Measurements from ENCODE around the gene TEAD4.
A peak's percentile ranks its signal among the peaks of the same experiment; 100 is the strongest.

TEAD4 gene

DNA sequence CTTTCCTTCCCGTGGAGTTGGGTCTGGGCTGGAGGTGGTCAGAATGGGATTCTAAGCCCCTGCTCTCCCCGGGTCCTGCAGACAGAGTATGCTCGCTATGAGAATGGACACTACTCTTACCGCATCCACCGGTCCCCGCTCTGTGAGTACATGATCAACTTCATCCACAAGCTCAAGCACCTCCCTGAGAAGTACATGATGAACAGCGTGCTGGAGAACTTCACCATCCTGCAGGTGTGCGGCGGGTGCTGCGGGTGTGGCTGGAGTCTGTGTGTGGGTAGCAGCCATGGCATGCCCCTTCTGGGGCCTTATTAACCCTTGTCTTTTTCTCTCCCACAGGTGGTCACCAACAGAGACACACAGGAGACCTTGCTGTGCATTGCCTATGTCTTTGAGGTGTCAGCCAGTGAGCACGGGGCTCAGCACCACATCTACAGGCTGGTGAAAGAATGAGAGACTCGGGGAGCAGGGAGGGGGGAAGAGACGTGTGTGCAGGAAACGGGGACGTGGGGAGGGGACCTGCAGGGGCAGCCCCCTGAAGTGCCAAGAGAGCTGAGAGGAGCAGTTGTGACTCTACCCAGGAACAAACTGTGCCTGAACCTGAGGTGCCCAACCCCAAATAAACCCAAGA lies 80.9 kb downstream of the TEAD4 start:
- Histone ChIP-seq H3K4me3 (no peak overlapping the region), H3K27ac (no peak overlapping the region), H3K9ac (no peak overlapping the region), H3K9me3 (replicated peaks in 1 of 11) (no peaks in the 10 kb centered on the region), H3K27me3 (no peaks in the 10 kb centered on the region), H3K36me3 (peaks cover 9 to 38% (median 24%) of the 10 kb centered on the region in 11 experiments), H4K20me1 (peaks cover 0 to 70% (median 58%) of the 10 kb centered on the region in 11 experiments; a peak in 18 of 22 replicates), H3K4me2 (peak overlapping the region in 8 of 11 experiments; percentile 48 to 90 (median 73); a peak in 16 of 22 replicates), H3K4me1 (peaks cover 18 to 100% (median 97%) of the 10 kb centered on the region in 10 experiments)
- no peak for TF ChIP-seq Cebpa-rat (IDR thresholded peaks at IDR 0.05)

DNA sequence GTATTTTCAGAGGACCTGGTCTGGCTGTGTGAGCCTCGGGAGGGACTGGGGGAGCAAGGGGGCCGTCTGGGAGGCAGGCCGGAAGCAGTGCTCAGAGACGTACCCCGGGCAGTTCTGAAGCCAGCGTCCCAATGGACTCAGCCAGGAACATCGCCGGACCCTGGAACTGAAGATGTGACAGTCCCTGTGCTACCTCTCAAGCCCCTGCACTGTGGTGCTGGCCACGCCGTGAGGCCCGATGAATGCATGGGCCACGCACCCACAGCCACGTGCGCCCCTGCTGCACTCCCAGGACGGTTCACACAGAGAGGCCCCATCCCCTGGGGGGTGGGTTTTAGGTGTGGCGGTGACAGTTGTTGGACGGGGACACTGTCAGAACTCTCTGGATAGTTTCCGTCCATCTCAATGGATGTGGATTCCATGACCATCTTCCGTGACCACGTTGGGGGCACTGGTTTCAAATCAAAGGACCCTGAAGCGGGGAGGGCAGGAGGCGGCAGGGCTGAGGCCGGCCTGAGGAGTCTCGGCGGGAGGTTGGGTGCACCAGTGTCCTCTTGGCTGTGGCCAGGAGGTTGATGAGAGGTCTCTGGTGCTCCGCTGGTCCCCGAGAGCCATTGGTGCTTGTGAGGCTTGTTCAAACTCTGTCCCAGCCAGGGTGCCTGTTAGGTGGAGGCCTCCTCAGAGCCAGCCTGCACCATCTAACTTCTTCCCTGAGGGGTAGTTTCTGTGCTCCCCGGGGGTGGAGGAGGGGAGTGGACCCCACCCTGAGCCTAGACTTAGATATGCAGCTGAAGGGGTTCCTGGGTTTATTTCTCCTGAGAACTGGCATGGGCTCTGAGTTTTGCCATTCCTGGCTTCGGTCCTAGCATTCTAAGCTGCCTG lies 81.7 kb downstream of the TEAD4 start:
- H3K27me3 ChIP-seq, result no peaks in the 10 kb centered on the region
- H3K4me3 ChIP-seq, result no peak overlapping the region
- peaks cover 9 to 34% (median 24%) of the 10 kb centered on the region in 11 experiments for H3K36me3 ChIP-seq
- peaks cover 0 to 65% (median 55%) of the 10 kb centered on the region in 11 experiments; a peak in 18 of 22 replicates for H4K20me1 ChIP-seq
- no peak overlapping the region for H3K9ac ChIP-seq
- peak overlapping the region in 8 of 11 experiments; percentile 48 to 90 (median 73); a peak in 15 of 22 replicates for H3K4me2 ChIP-seq
- H3K4me1 ChIP-seq, result peaks cover 18 to 100% (median 97%) of the 10 kb centered on the region in 10 experiments
- no peak overlapping the region for H3K27ac ChIP-seq
- H3K9me3 ChIP-seq (replicated peaks in 1 of 11), result no peaks in the 10 kb centered on the region
- no peak for TF ChIP-seq Cebpa-rat (IDR thresholded peaks at IDR 0.05)

DNA sequence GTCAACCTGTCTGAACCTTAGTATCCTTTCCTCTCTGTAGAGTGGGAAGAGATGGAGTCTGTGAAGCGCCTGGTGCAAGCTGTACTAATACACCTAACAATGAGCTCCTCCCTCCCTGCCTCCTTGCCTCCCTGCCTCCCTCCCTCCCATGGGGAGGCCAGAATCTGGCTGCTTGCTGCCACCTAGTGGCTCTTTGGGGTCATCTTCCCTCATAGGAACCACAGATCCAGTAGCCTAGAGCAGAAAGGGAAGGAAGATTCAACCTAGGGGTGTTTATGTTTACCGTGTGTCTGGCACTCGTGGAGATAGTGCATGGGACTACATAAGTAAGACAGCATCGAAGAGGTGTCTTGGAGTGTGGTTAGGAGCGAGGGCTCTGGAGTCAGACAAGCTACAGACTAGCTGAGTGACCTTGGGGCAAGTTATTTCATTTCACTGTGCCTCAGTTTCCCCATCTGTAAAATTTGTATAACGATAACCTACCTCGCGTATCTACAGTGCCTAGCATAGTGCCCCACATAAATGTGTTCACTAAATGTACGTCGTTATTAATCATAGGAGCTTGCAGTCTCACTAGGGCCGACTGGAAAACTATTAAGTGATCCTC lies 82.5 kb downstream of the TEAD4 start:
- peak overlapping the region; percentile 75 to 98 (median 93) for H3K4me2 ChIP-seq

DNA sequence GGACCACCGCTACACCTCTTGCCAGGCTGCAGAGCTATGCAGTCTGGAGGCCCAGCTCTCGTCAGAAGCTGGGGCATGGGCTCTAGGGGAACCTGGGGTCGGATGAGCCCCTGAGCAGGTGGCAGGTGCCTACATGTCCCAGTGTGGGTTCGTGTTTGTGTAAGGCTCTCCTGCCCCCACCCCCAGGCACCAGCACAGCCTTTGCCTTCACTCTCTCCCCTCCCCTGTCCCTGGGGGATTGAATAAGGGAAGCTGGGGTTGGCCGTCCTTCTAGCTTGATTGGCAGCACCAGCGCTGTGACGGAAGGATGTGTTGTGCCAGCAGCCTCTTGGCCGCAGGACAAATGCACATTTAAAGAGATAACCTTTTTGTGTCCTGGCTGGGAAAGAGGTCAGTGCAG lies 83.2 kb downstream of the TEAD4 start:
- peak overlapping the region; percentile 75 to 98 (median 93) for H3K4me2 ChIP-seq

More for the DNA sequence above, 82.5 kb downstream of the TEAD4 start:
- H3K36me3 ChIP-seq, result peaks cover 9 to 34% (median 24%) of the 10 kb centered on the region in 11 experiments
- H4K20me1 ChIP-seq, result peaks cover 0 to 57% (median 48%) of the 10 kb centered on the region in 11 experiments; a peak in 17 of 22 replicates
- no peak for TF ChIP-seq Cebpa-rat (IDR thresholded peaks at IDR 0.05)
- peak overlapping the region in 6 of 10 experiments; percentile 4 to 46 (median 42); a peak in 7 of 20 replicates for H3K4me3 ChIP-seq
- no peaks in the 10 kb centered on the region for H3K27me3 ChIP-seq
- peak overlapping the region in 9 of 11 experiments; percentile 19 to 61 (median 52); a peak in 15 of 22 replicates for H3K9ac ChIP-seq
- H3K27ac ChIP-seq, result peak overlapping the region; percentile 18 to 69 (median 54); a peak in 18 of 22 replicates
- no peaks in the 10 kb centered on the region for H3K9me3 ChIP-seq (replicated peaks in 1 of 11)
- peaks cover 18 to 97% (median 94%) of the 10 kb centered on the region in 10 experiments for H3K4me1 ChIP-seq

DNA sequence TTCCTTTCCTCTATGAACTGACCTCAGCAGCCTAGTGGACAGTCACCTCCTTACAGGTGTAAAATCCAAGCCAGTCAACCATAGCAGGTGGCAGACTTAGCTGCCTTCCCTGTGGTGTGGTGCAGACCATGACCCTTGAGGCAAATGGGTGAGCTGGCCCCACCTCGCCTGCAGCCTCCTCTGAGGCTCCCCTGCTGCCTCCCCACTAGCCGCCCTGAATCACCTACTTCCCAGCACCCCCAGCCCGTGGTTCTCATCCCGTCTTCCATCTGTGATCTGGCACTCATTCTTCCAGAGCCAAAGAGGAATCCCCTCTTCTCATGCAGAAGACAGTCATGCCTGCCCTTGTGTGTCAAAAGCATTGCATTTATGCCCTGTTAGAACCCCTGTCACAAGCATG lies 83.6 kb downstream of the TEAD4 start:
- Histone ChIP-seq H3K36me3 (peaks cover 9 to 25% (median 21%) of the 10 kb centered on the region in 11 experiments), H3K4me3 (peak overlapping the region in 1 of 10 experiments; percentile 9; a peak in 3 of 20 replicates), H3K9me3 (replicated peaks in 1 of 11) (no peaks in the 10 kb centered on the region), H3K4me1 (peaks cover 18 to 97% (median 95%) of the 10 kb centered on the region in 10 experiments), H3K27me3 (0 out of 22 replicates have a peak, but pooled peaks cover 0 to 4% (median 0%) of the 10 kb centered on the region in 11 experiments), H3K27ac (peak overlapping the region in 4 of 11 experiments; percentile 2 to 69 (median 34); a peak in 6 of 22 replicates), H3K4me2 (peak overlapping the region; percentile 75 to 98 (median 93)), H3K9ac (peak overlapping the region in 4 of 11 experiments; percentile 14 to 61 (median 54); a peak in 6 of 22 replicates), H4K20me1 (peaks cover 0 to 45% (median 37%) of the 10 kb centered on the region in 11 experiments; a peak in 17 of 22 replicates)
- TF ChIP-seq Cebpa-rat (IDR thresholded peaks at IDR 0.05), result no peak

More for the DNA sequence above, 83.2 kb downstream of the TEAD4 start:
- peak overlapping the region in 9 of 11 experiments; percentile 19 to 61 (median 52); a peak in 16 of 22 replicates for H3K9ac ChIP-seq
- no peaks in the 10 kb centered on the region for H3K9me3 ChIP-seq (replicated peaks in 1 of 11)
- peak overlapping the region; percentile 18 to 69 (median 54); a peak in 18 of 22 replicates for H3K27ac ChIP-seq
- H3K4me1 ChIP-seq, result peaks cover 18 to 97% (median 94%) of the 10 kb centered on the region in 10 experiments
- 0 out of 22 replicates have a peak, but pooled peaks cover 0 to under 1% (median 0%) of the 10 kb centered on the region in 11 experiments for H3K27me3 ChIP-seq
- peaks cover 0 to 50% (median 41%) of the 10 kb centered on the region in 11 experiments; a peak in 17 of 22 replicates for H4K20me1 ChIP-seq
- TF ChIP-seq Cebpa-rat (IDR thresholded peaks at IDR 0.05), result no peak
- peak overlapping the region in 7 of 10 experiments; percentile 4 to 46 (median 38); a peak in 9 of 20 replicates for H3K4me3 ChIP-seq
- peaks cover 9 to 29% (median 24%) of the 10 kb centered on the region in 11 experiments for H3K36me3 ChIP-seq

DNA sequence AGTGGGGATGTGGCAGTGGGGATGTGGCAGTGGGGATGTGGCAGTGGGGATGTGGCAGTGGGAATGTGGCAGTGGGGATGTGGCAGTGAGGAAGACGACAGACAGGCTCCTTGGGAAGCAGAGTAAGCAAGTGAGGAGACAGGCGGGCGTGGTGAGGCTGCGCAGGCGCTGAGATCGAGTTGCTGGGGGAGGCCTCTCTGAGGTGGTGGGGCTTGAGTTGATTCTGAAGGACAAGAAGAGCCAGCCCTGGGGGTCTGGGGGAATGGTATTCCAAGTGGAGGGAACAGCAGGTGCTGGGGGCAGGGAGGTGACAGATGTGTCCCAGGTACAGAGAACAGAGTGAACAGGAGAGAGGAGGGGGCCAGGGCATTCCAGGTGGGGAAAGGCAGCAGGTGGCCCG lies 84.2 kb downstream of the TEAD4 start:
- Histone ChIP-seq H3K27me3 (0 out of 22 replicates have a peak, but pooled peaks cover 0 to 10% (median 0%) of the 10 kb centered on the region in 11 experiments), H4K20me1 (peaks cover 0 to 40% (median 31%) of the 10 kb centered on the region in 11 experiments; a peak in 17 of 22 replicates), H3K4me1 (peaks cover 18 to 97% (median 95%) of the 10 kb centered on the region in 10 experiments), H3K4me3 (no peak overlapping the region), H3K27ac (no peak overlapping the region), H3K4me2 (peak overlapping the region in 10 of 11 experiments; percentile 75 to 98 (median 92); a peak in 19 of 22 replicates), H3K36me3 (peaks cover 6 to 19% (median 15%) of the 10 kb centered on the region in 11 experiments; a peak in 18 of 22 replicates), H3K9me3 (replicated peaks in 1 of 11) (no peaks in the 10 kb centered on the region), H3K9ac (no peak overlapping the region)
- no peak for TF ChIP-seq Cebpa-rat (IDR thresholded peaks at IDR 0.05)

DNA sequence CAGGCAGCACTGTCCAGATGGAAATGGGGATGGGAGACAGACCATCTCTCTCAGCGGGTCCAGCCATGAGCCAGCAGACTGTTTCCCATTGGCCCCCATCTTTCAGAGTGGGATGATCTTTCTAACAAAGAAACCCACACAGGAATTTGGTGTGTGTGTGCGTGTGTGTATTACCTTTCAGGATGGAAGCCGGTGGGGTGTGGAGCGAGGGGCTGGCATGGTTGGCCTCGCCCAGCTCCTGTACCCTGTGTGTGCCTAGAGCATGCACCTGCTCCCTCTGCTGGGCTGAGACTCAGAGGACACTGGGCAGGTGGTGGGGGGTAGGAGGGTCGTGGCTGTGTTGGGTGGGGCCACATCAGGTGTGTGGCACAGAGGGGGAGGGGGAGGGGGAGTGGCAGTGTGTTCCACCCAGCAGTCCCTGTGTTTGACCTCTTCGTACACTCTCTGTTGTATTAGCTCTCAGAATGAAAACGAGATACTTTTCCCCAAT lies 85.0 kb downstream of the TEAD4 start:
- Histone ChIP-seq H3K4me1 (peaks cover 18 to 97% (median 95%) of the 10 kb centered on the region in 10 experiments), H3K27ac (no peak overlapping the region), H3K4me3 (no peak overlapping the region), H3K36me3 (peaks cover 0 to 17% (median 12%) of the 10 kb centered on the region in 11 experiments; a peak in 16 of 22 replicates), H3K4me2 (peak overlapping the region in 9 of 11 experiments; percentile 75 to 98 (median 93); a peak in 16 of 22 replicates), H3K27me3 (0 out of 22 replicates have a peak, but pooled peaks cover 0 to 12% (median 0%) of the 10 kb centered on the region in 11 experiments), H3K9ac (no peak overlapping the region), H3K9me3 (replicated peaks in 1 of 11) (no peaks in the 10 kb centered on the region), H4K20me1 (peaks cover 0 to 32% (median 23%) of the 10 kb centered on the region in 11 experiments; a peak in 14 of 22 replicates)
- no peak for TF ChIP-seq Cebpa-rat (IDR thresholded peaks at IDR 0.05)

Data from BLaER1 treated with 17β-estradiol and CSF1 and Interleukin-3, amounts not matched to agents 10 nM and 100 nM (cell line).